ENCODE measurements around the gene LSAMP.

DNA sequence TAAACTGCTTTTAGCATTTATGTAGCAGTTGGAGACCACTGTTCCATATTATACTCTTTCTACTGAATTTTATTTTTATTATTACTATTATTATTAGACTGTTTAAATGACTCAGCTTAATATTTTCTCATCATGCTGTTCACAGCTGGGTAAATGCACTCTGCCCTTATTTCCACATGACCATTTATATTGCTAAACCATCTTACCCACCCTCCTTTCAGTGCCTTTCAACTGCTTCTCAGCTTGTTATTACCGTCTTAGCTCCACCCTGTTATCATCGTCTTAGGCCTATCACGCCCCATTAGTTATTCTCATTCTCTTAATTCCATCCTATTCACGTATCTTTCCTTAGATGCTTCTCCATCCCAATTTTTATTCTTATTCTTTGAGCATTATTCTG is 609.3 kb downstream of the LSAMP start:
- TF ChIP-seq, protein P1, sequence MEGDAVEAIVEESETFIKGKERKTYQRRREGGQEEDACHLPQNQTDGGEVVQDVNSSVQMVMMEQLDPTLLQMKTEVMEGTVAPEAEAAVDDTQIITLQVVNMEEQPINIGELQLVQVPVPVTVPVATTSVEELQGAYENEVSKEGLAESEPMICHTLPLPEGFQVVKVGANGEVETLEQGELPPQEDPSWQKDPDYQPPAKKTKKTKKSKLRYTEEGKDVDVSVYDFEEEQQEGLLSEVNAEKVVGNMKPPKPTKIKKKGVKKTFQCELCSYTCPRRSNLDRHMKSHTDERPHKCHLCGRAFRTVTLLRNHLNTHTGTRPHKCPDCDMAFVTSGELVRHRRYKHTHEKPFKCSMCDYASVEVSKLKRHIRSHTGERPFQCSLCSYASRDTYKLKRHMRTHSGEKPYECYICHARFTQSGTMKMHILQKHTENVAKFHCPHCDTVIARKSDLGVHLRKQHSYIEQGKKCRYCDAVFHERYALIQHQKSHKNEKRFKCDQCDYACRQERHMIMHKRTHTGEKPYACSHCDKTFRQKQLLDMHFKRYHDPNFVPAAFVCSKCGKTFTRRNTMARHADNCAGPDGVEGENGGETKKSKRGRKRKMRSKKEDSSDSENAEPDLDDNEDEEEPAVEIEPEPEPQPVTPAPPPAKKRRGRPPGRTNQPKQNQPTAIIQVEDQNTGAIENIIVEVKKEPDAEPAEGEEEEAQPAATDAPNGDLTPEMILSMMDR (IDR thresholded peaks at IDR 0.05; ENCODE audit: control extremely low read depth in 1 of 3, insufficient read depth in 1 of 3, low read depth in 1 of 3, low read length in 3 of 3) = no peak
- no peak for TF ChIP-seq POLR2AphosphoS5 (IDR thresholded peaks at IDR 0.05; ENCODE audit: low read depth, low read length)
- no peak for TF ChIP-seq EZH2 (IDR thresholded peaks at IDR 0.05; ENCODE audit: low read depth, low read length, severe bottlenecking)
- TF ChIP-seq GABPA (IDR thresholded peaks at IDR 0.05; ENCODE audit: borderline replicate concordance, insufficient read depth, low read length) = no peak
- no peak for TF ChIP-seq JUN (IDR thresholded peaks at IDR 0.05; ENCODE audit: low read depth, low read length)
- TF ChIP-seq KDM1A (IDR thresholded peaks at IDR 0.05; ENCODE audit: borderline replicate concordance, low read length) = no peak
- no peak for TF ChIP-seq JUND (IDR thresholded peaks at IDR 0.05; ENCODE audit: low read length)
- no peak for TF ChIP-seq CHD1 (IDR thresholded peaks at IDR 0.05; ENCODE audit: low read depth, low read length)
- no peak for TF ChIP-seq SIX5 (IDR thresholded peaks at IDR 0.05; ENCODE audit: low read depth, low read length)
- no peak for TF ChIP-seq BRCA1 (IDR thresholded peaks at IDR 0.05; ENCODE audit: low read depth, low read length)

All from H1 (cell line).